Activated naive CD4-positive, alpha-beta T cell treated with anti-CD3 and anti-CD28 coated beads, Interleukin-2, amount 50 U/mL, for 24 hours (primary cell): Measurements from ENCODE around the gene DIS3.
"Not testable (repeated sequence)": the region's sequence is repeated elsewhere in the genome, so short reads cannot be mapped to it uniquely, and the experiment has no call there.

Experiments
- H3K27ac Mint-ChIP-seq: one replicate; pipeline ENCODE4 v1.8.0; 2021; ENCODE audit warnings: mild to moderate bottlenecking, mixed read lengths
- H3K27me3 Mint-ChIP-seq: one replicate; pipeline ENCODE4 v1.8.0; 2021; ENCODE audit warnings: mixed read lengths
- H3K36me3 Mint-ChIP-seq: one replicate; pipeline ENCODE4 v1.8.0; 2021; ENCODE audit warnings: mixed read lengths
- H3K4me1 Mint-ChIP-seq: one replicate; pipeline ENCODE4 v1.8.0; 2021; ENCODE audit warnings: mixed read lengths
- H3K4me3 Mint-ChIP-seq: one replicate; pipeline ENCODE4 v1.8.0; 2021; ENCODE audit warnings: mild to moderate bottlenecking, mixed read lengths
- H3K9me3 Mint-ChIP-seq: one replicate; pipeline ENCODE4 v1.8.0; 2021; ENCODE audit warnings: mixed read lengths

DIS3 gene

GRCh38 chr13:72774019-72774418 is 7.7 kb downstream of the DIS3 start:
- H3K27ac Mint-ChIP-seq: no peak overlapping the region
- no peak overlapping the region for H3K4me3 Mint-ChIP-seq
- peaks cover 34% of the 10 kb centered on the region for H3K4me1 Mint-ChIP-seq
- peaks cover 26% of the 10 kb centered on the region for H3K36me3 Mint-ChIP-seq
- no peaks in the 10 kb centered on the region for H3K27me3 Mint-ChIP-seq
- no peaks in the 10 kb centered on the region for H3K9me3 Mint-ChIP-seq

GRCh38 chr13:72763411-72763810 is 18.3 kb downstream of the DIS3 start:
- no peaks in the 10 kb centered on the region for H3K27me3 Mint-ChIP-seq
- H3K9me3 Mint-ChIP-seq: no peaks in the 10 kb centered on the region
- no peaks in the 10 kb centered on the region for H3K4me1 Mint-ChIP-seq
- no peak overlapping the region for H3K27ac Mint-ChIP-seq
- no peak overlapping the region for H3K4me3 Mint-ChIP-seq
- peaks cover 30% of the 10 kb centered on the region for H3K36me3 Mint-ChIP-seq

DNA sequence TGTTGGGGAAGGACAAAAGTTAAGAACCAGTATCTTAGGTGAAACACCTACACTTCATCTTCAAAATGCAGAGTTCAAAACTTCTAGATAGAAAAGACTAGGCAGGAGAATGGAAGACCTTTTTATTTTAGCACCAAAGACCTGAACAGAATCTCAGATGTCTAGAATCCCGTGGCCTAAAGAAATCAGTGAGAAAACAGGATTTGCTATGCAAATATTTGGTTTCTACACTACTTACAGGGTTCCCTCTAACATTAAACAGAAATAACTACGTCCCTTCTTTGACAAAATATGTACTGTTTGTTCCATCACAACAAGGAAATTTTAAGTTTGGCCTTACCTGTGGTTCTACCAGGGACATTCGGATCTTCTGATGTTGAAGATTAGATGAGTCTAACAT is 21.5 kb downstream of the DIS3 start:
- peaks cover 25% of the 10 kb centered on the region for H3K36me3 Mint-ChIP-seq
- H3K9me3 Mint-ChIP-seq: no peaks in the 10 kb centered on the region
- no peaks in the 10 kb centered on the region for H3K4me1 Mint-ChIP-seq
- no peak overlapping the region for H3K27ac Mint-ChIP-seq
- no peak overlapping the region for H3K4me3 Mint-ChIP-seq
- no peaks in the 10 kb centered on the region for H3K27me3 Mint-ChIP-seq

- Mint-ChIP-seq H3K4me1 (no peaks in the 10 kb centered on the region), H3K9me3 (no peaks in the 10 kb centered on the region), H3K27me3 (no peaks in the 10 kb centered on the region), H3K27ac (no peak overlapping the region), H3K4me3 (no peak overlapping the region), H3K36me3 (peaks cover 21% of the 10 kb centered on the region)
These were observed 23.7 kb downstream of the DIS3 start for GRCh38 chr13:72757792-72758535.

GRCh38 chr13:72754111-72754510 is 27.6 kb downstream of the DIS3 start:
- no peak overlapping the region for H3K4me3 Mint-ChIP-seq
- H3K4me1 Mint-ChIP-seq: peaks cover 23% of the 10 kb centered on the region
- H3K27me3 Mint-ChIP-seq: no peaks in the 10 kb centered on the region
- no peaks in the 10 kb centered on the region for H3K9me3 Mint-ChIP-seq
- no peak overlapping the region for H3K27ac Mint-ChIP-seq
- H3K36me3 Mint-ChIP-seq: peaks cover 27% of the 10 kb centered on the region

GRCh38 chr13:72751220-72751619 is 30.5 kb downstream of the DIS3 start:
- H3K27me3 Mint-ChIP-seq: no peaks in the 10 kb centered on the region
- H3K4me3 Mint-ChIP-seq: no peak overlapping the region
- H3K27ac Mint-ChIP-seq: no peak overlapping the region
- peaks cover 29% of the 10 kb centered on the region for H3K4me1 Mint-ChIP-seq
- H3K9me3 Mint-ChIP-seq: no peaks in the 10 kb centered on the region
- peaks cover 31% of the 10 kb centered on the region for H3K36me3 Mint-ChIP-seq

GRCh38 chr13:72745260-72745659 is 36.4 kb downstream of the DIS3 start:
- Mint-ChIP-seq H3K36me3 (peaks cover 20% of the 10 kb centered on the region), H3K27me3 (no peaks in the 10 kb centered on the region), H3K4me3 (no peak overlapping the region), H3K9me3 (no peaks in the 10 kb centered on the region), H3K27ac (no peak overlapping the region), H3K4me1 (peaks cover 25% of the 10 kb centered on the region)

DNA sequence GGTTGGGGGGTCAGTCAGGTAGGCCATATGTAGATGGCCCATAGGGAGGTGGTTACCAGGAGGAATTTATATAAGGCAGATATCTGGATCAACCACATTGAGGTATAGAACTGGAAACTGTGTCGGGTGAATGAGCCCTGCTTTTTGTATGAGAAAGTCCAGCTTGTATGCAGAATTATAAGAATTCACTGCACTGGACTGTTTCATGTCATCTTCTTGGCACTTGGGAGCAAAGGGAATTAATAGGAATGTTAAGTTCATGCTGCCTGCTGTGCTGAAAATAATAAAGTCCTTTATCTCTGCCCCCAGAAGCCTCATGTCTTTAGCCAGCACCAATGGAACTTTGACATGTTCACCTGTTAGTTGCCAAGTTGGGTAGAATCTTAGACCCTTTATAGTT is 41.7 kb downstream of the DIS3 start:
- no peak overlapping the region for H3K27ac Mint-ChIP-seq

GRCh38 chr13:72737033-72737432 is 44.7 kb downstream of the DIS3 start:
- no peaks in the 10 kb centered on the region for H3K9me3 Mint-ChIP-seq
- peaks cover 23% of the 10 kb centered on the region for H3K36me3 Mint-ChIP-seq
- peaks cover 24% of the 10 kb centered on the region for H3K4me1 Mint-ChIP-seq
- no peaks in the 10 kb centered on the region for H3K27me3 Mint-ChIP-seq
- H3K27ac Mint-ChIP-seq: no peak overlapping the region
- no peak overlapping the region for H3K4me3 Mint-ChIP-seq

More for the DNA sequence above, 41.7 kb downstream of the DIS3 start:
- Mint-ChIP-seq H3K4me3 (no peak overlapping the region), H3K9me3 (no peaks in the 10 kb centered on the region), H3K4me1 (peaks cover 17% of the 10 kb centered on the region), H3K27me3 (no peaks in the 10 kb centered on the region), H3K36me3 (peaks cover 21% of the 10 kb centered on the region)

GRCh38 chr13:72728290-72728605 is 53.5 kb downstream of the DIS3 start:
- Mint-ChIP-seq H3K9me3 (no peaks in the 10 kb centered on the region), H3K27ac (peak overlapping the region; percentile 82), H3K4me1 (peaks cover 58% of the 10 kb centered on the region), H3K4me3 (peak overlapping the region; percentile 94), H3K36me3 (peaks cover 14% of the 10 kb centered on the region), H3K27me3 (no peaks in the 10 kb centered on the region)

DNA sequence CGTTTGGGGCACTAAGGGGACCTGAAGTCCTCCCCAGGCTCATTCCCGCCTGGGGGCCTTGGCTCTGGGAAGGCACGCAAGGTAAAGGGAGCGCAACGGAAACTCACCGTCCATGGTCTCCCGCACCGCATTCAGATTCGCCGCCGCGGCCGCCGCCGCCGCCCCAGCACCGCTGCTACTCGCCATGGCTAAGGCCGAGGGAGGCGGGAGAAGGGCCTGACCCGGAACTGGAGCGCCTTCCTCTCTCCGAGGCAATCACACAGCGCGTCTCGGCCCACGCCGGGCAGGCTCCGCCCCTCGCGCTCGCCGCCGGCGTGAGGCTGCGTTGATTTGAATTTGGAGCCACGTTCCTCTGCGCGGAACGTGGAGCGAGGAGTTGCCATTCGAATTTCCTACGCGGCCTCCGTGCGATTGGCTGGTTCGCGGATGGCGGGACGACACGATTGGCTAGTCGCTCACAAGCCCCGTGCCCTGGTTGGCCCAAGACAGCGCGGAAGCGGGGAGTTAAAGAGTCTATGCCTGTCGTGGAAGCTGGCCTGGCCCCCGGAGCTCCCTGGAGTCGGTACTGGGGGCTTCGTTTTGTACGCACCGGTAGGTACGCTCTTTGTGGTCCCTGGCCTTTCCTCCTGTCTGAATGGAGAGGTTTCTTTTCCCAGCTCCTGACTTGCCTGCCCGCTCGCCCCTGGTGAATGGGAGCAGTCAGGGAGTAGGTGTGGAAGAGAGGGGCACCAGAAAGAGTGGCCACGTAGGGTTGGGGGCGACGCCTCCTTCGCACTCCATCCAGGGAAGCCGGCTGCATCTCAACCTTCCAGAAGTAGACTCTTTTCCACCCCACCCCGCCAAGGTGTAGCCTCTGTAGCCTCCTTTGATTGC is 54.0 kb downstream of the DIS3 start, which contains the start of the genes BORA and MZT1:
Gene BORA (plus strand): TSS at position 507 of the 873 bp plus-strand sequence. CDS start 1,018 bp downstream, outside the sequence.
Gene MZT1 (minus strand): TSS at position 213 of the 873 bp plus-strand sequence. CDS start 27 bp downstream, at position 186.
- Mint-ChIP-seq H3K4me3 (peak within 1 kb of the TSS; percentile 94), H3K27me3 (no peaks in the 10 kb centered on the region), H3K27ac (peak within 1 kb of the TSS; percentile 89), H3K9me3 (no peaks in the 10 kb centered on the region), H3K4me1 (peaks cover 63% of the 10 kb centered on the region), H3K36me3 (peaks cover 14% of the 10 kb centered on the region)

GRCh38 chr13:72726726-72727416 is 54.8 kb downstream of the DIS3 start:
- H3K4me3 Mint-ChIP-seq: peak overlapping the region; percentile 94

DNA sequence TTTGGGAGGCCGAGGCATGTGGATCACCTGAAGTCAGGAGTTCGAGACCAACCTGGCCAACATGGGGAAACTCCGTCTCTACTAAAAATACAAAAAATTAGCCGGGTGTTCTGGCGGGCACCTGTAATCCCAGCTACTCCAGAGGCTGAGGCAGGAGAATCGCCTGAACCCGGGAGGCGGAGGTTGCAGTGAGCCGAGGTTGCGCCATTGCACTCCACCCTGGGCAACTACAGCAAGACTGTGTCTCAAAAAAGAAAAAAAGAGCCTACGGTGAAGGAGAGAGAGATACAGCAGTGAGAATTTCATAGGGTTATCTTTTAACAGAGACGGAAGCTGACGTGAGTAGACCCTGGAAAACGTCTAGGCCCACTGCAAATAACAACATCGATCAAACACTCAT is 55.5 kb downstream of the DIS3 start:
- peak overlapping the region; percentile 94 for H3K4me3 Mint-ChIP-seq
- H3K36me3 Mint-ChIP-seq: peaks cover 16% of the 10 kb centered on the region
- not testable (repeated sequence) for H3K9me3 Mint-ChIP-seq, H3K27me3 Mint-ChIP-seq, H3K27ac Mint-ChIP-seq
- peaks cover 69% of the 10 kb centered on the region for H3K4me1 Mint-ChIP-seq

More at GRCh38 chr13:72726726-72727416, 54.8 kb downstream of the DIS3 start:
- H3K27ac Mint-ChIP-seq: peak overlapping the region; percentile 89
- no peaks in the 10 kb centered on the region for H3K9me3 Mint-ChIP-seq
- no peaks in the 10 kb centered on the region for H3K27me3 Mint-ChIP-seq
- peaks cover 14% of the 10 kb centered on the region for H3K36me3 Mint-ChIP-seq
- H3K4me1 Mint-ChIP-seq: peaks cover 69% of the 10 kb centered on the region

- H3K4me3 Mint-ChIP-seq: no peak overlapping the region
- peaks cover 54% of the 10 kb centered on the region for H3K36me3 Mint-ChIP-seq
- H3K4me1 Mint-ChIP-seq: peaks cover 32% of the 10 kb centered on the region
- H3K27me3 Mint-ChIP-seq: no peaks in the 10 kb centered on the region
- no peak overlapping the region for H3K27ac Mint-ChIP-seq
- peaks cover 4% of the 10 kb centered on the region for H3K9me3 Mint-ChIP-seq
These were observed 64.9 kb downstream of the DIS3 start for GRCh38 chr13:72716776-72717175.
